NCI-H526 treated with DMSO at 0.1 percent for 48 hours (cell line): ENCODE results near the gene HDHD5.

ENCODE experiments used
- DNase-seq: peaks from one replicate; lab custom pipeline; 2025; lab: John Stamatoyannopoulos, UW

HDHD5 gene

GRCh38 chr22:17119481-17120202 lies 39.4 kb downstream of the HDHD5 start:
- DNase-seq, result no peak

DNA sequence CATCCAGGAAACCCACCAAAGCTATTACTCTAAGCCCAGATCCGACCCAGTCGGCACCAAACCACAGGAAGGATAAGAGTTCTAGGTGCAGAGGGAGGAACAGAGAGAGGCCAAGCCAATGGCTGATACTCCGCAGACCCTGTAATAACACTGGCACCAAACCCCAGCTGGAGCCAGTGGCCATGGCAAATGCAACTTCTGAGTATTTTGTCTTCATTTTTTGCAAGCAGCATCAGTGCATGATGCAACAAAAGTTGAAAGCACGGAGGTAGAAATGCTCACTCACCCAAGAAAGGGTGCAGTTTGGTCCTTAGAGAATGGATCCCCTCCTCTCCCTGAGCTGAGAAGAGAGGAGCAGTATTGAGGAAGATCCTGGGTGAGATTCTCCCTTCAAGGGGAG lies 40.7 kb downstream of the HDHD5 start:
- DNase-seq, result no peak

GRCh38 chr22:17117890-17118289 lies 41.2 kb downstream of the HDHD5 start:
- DNase-seq, result no peak

DNA sequence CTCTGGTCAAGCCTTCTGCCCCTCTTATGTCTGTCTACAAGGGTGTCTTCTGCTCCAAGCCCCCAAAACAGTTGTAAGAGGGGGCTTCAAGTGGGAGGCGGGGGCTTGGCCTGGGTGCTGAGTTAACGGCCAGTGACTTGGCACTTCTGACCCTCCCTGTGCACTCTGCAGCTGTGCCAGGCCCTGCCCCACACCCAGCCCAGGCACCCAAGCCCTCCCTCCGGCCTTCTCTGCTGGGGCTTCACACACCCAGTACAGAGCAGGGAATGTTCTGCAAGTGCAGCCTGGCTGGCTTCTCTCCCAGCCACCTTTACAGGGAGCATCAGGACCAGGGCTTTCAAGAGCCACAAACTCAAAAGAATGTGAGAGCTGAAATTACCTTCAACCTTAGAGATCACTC lies 41.7 kb downstream of the HDHD5 start:
- DNase-seq, result no peak

GRCh38 chr22:17116572-17117330 lies 42.3 kb downstream of the HDHD5 start:
- no peak for DNase-seq

GRCh38 chr22:17115945-17116565 lies 43.0 kb downstream of the HDHD5 start:
- DNase-seq, result no peak

GRCh38 chr22:17115236-17115635 lies 43.8 kb downstream of the HDHD5 start:
- no peak for DNase-seq

GRCh38 chr22:17114898-17115235 lies 44.2 kb downstream of the HDHD5 start:
- no peak for DNase-seq

DNA sequence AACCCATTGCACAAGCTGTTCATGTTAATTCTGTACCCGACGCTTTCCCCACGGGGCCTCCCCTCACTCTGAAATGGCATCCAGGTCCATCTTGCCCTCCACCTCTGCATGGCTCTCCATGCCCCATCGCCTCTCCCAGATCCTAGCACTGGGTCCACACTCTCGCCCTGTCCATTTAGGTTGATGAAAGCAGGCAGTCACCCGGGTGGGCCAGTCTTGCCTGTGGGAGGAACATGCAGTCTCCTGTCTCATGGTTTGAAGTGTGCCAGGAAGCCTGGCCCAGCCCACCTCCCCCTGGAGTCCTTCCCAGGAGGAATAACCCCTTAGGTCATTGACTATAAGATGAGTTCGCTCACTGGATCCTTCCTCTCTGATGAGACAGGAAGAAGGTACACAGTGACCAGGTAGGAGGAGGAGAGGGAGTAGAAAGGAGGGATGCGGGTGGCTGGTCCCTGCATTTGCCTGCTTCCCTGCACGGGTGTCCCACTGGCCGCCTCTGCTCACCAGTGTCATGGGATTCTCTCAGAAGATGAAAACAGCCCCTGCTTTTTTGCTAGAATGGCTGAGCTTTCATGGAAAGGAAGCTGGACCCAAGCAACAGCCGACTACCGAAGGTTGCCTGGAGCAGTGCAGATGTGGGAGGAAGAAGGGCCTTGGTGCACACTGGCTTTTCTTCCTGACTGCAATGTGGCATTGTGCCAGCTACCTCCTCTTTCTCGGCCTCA lies 44.7 kb downstream of the HDHD5 start:
- DNase-seq, result no peak

GRCh38 chr22:17113600-17113999 lies 45.5 kb downstream of the HDHD5 start:
- DNase-seq, result no peak

GRCh38 chr22:17112491-17113042 lies 46.5 kb downstream of the HDHD5 start:
- no peak for DNase-seq

GRCh38 chr22:17110791-17111550 lies 48.1 kb downstream of the HDHD5 start:
- DNase-seq, result no peak

GRCh38 chr22:17109976-17110375 lies 49.1 kb downstream of the HDHD5 start:
- DNase-seq, result no peak

DNA sequence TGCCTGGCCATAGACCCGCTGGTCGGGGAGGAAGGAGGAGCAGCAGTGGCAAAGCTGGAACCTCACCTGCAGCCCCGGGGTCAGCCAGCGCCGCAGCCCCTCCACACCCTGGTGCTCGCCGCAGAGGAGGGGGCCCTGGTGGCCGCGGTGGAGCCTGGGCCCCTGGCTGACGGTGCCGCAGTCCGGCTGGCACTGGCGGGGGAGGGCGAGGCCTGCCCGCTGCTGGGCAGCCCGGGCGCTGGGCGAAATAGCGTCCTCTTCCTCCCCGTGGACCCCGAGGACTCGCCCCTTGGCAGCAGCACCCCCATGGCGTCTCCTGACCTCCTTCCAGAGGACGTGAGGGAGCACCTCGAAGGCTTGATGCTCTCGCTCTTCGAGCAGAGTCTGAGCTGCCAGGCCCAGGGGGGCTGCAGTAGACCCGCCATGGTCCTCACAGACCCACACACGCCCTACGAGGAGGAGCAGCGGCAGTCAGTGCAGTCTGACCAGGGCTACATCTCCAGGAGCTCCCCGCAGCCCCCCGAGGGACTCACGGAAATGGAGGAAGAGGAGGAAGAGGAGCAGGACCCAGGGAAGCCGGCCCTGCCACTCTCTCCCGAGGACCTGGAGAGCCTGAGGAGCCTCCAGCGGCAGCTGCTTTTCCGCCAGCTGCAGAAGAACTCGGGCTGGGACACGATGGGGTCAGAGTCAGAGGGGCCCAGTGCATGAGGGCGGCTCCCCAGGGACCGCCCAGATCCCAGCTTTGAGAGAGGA lies 49.8 kb downstream of the HDHD5 start:
- DNase-seq, result no peak

- DNase-seq, result no peak
Measured at GRCh38 chr22:17108256-17109112, 50.6 kb downstream of the HDHD5 start.

DNA sequence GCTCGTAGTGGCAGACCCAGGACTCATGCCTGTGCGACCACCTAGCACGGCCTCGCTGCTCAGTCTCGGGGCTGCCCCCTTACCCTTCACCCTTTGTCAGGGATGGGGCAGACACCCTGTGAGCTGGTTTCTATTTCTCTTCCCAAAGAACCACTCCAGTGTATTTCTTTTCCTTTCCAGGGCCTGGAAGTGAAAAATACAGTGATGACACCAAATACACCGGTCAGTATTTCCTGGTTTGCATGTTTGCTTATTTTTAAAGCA lies 51.6 kb downstream of the HDHD5 start:
- no peak for DNase-seq

GRCh38 chr22:17106785-17107546 lies 52.1 kb downstream of the HDHD5 start:
- no peak for DNase-seq

DNA sequence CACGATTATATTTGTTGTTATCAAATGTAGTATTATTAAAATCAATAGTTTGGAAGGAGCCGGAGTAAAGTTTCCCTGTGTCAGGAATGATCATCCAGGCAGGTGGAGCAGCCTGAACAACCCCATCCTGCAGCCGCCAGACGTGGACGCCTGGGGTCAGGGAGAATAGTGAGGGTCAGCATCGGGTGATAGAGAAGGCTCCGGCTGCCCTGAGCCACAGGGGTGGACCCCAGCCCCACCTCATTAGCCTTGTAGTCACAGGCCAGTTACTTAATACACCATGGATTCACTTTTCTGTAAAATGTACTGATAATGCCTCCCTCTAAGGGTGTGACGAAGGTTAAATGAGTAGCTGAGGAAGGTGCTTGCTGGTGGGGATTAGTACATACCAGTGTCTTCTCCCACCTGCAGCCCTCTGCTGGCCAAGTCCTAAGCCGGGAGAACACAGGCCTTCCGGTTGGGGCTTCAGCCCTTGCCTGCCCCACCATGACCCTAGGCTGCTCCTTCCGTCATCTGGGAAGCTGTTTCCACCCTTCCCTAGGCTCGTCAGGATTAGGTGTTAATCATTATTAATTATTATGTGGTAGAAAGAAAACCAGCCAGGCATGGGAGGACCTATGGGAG lies 52.8 kb downstream of the HDHD5 start:
- DNase-seq, result no peak
